H1 (cell line): ENCODE results near the gene MPZ. TPM values are rescaled to one million over a fixed set of nuclear protein-coding genes. Genes with fewer than 3 reads are reported as not detected.

Experiments
- CTCF ChIA-PET: fragments of 300-600 bp; sonication (Branson Sonifier 250); formaldehyde crosslinking; loops from one replicate; lab custom pipeline; 2021; ENCODE audit not compliant: partially characterized antibody; lab: Charles Lee
- POLR2A ChIA-PET: fragments of 300-600 bp; sonication (Branson Sonifier 250); formaldehyde crosslinking; loops from one replicate; lab custom pipeline; 2021; ENCODE audit warnings: inconsistent platforms; ENCODE audit not compliant: partially characterized antibody; lab: Charles Lee
- DNase-seq, 2 experiments: peaks; one replicate each; pipeline versions ENCODE4 v3.0.0 to v3.0.0-alpha.2; 2010 to 2022; ENCODE audit warnings: low spot score in 2 of 2, low read depth in 1 of 2, mixed read lengths in 1 of 2
- FAIRE-seq: peaks from 2 replicates; lab custom pipeline; 2011; peaks lifted over from hg19 to GRCh38; lab: Jason Lieb, UNC
- H2AFZ ChIP-seq: 2 replicates; pipeline ENCODE4 v1.8.1; 2012; ENCODE audit warnings: low read length, inconsistent platforms
- H2AK5ac ChIP-seq: 2 replicates; pipeline ENCODE4 v1.6.1; 2013; ENCODE audit warnings: low read depth, low read length
- H2BK120ac ChIP-seq: replicated peaks from 2 replicates; pipeline ENCODE3; 2013; ENCODE audit warnings: low read depth, low read length, inconsistent platforms
- H2BK12ac ChIP-seq: 2 replicates; pipeline ENCODE4 v1.6.1; 2013; ENCODE audit warnings: low read depth, low read length
- H2BK15ac ChIP-seq: 2 replicates; pipeline ENCODE4 v1.6.1; 2013; ENCODE audit warnings: low read length
- H2BK20ac ChIP-seq: 2 replicates; pipeline ENCODE4 v1.6.1; 2013; ENCODE audit warnings: low read length
- H2BK5ac ChIP-seq: 2 replicates; pipeline ENCODE4 v1.6.1; 2013; ENCODE audit warnings: low read depth, low read length
- H3K14ac ChIP-seq: 2 replicates; pipeline ENCODE4 v1.6.1; 2013; ENCODE audit warnings: inconsistent platforms; ENCODE audit not compliant: insufficient read length
- H3K18ac ChIP-seq: 2 replicates; pipeline ENCODE4 v1.6.1; 2013; ENCODE audit warnings: low read length; ENCODE audit errors: extremely low read depth
- H3K23ac ChIP-seq: 2 replicates; pipeline ENCODE4 v1.6.1; 2013; ENCODE audit warnings: inconsistent platforms; ENCODE audit not compliant: insufficient read length
- H3K23me2 ChIP-seq: 2 replicates; pipeline ENCODE4 v1.6.1; 2013; ENCODE audit warnings: low read depth, low read length
- H3K27ac ChIP-seq: 2 replicates; pipeline ENCODE4 v1.6.1; 2011; ENCODE audit warnings: low read depth, low read length, inconsistent platforms
- H3K27me3 ChIP-seq, 4 experiments: replicated peaks in 1 of 4; 1 replicate in 1 of 4; 2 replicates in 3 of 4; pipeline versions ENCODE4 v1.6.1 to v1.8.1; 2011 to 2013; ENCODE audit warnings: low read length in 3 of 4, mild to moderate bottlenecking in 3 of 4, inconsistent platforms in 2 of 4, mixed read lengths in 2 of 4, moderate library complexity in 1 of 4; ENCODE audit not compliant: control insufficient read depth in 3 of 4, insufficient read depth in 3 of 4; ENCODE audit errors: extremely low read depth in 1 of 4
- H3K36me3 ChIP-seq, 4 experiments: 2 replicates each; pipeline versions ENCODE4 v1.6.1 to v1.8.1; 2011 to 2013; ENCODE audit warnings: mild to moderate bottlenecking in 4 of 4, low read length in 3 of 4, moderate library complexity in 2 of 4, control low read depth in 1 of 4, inconsistent platforms in 1 of 4; ENCODE audit not compliant: insufficient read depth in 4 of 4, control insufficient read depth in 2 of 4
- H3K4ac ChIP-seq: replicated peaks from 2 replicates; pipeline ENCODE3; 2013; ENCODE audit warnings: low read length, low read depth, mixed read lengths, inconsistent platforms; ENCODE audit not compliant: insufficient read length
- H3K4me1 ChIP-seq, 4 experiments: replicated peaks in 1 of 4; 1 replicate in 1 of 4; 2 replicates in 3 of 4; pipeline versions ENCODE4 v1.6.1 to v1.8.1; 2011 to 2013; ENCODE audit warnings: low read length in 3 of 4, inconsistent platforms in 2 of 4, mixed read lengths in 1 of 4; ENCODE audit not compliant: insufficient read depth in 4 of 4, control insufficient read depth in 3 of 4
- H3K4me2 ChIP-seq, 2 experiments: 2 replicates each; pipeline versions ENCODE4 v1.6.1 to v1.8.1; 2011 to 2013; ENCODE audit warnings: low read depth in 2 of 2, low read length in 2 of 2, control low read depth in 1 of 2, inconsistent platforms in 1 of 2, mild to moderate bottlenecking in 1 of 2; ENCODE audit not compliant: insufficient read depth in 1 of 2
- H3K4me3 ChIP-seq, 4 experiments: fragments of 200-600, 300-600 bp in 1 of 4; sonication (generic), shearing (Covaris generic), sonication (Bioruptor Twin) in 1 of 4; 2 replicates each; pipeline versions ENCODE4 v1.5.1 to v1.8.1; 2011 to 2016; ENCODE audit warnings: low read length in 4 of 4, low read depth in 3 of 4, control low read depth in 2 of 4, inconsistent platforms in 2 of 4, mild to moderate bottlenecking in 2 of 4, mixed read lengths in 1 of 4, moderate library complexity in 1 of 4; ENCODE audit not compliant: insufficient read depth in 2 of 4; ENCODE audit errors: extremely low read depth in 1 of 4
- H3K56ac ChIP-seq: replicated peaks from 2 replicates; pipeline ENCODE3; 2013; ENCODE audit warnings: low read depth, mild to moderate bottlenecking, mixed read lengths, low read length, inconsistent platforms; ENCODE audit not compliant: insufficient read length
- H3K79me1 ChIP-seq: 2 replicates; pipeline ENCODE4 v1.6.1; 2013; ENCODE audit warnings: low read depth, low read length, control low read depth
- H3K79me2 ChIP-seq, 2 experiments: 2 replicates each; pipeline versions ENCODE4 v1.6.1 to v1.8.1; 2012 to 2013; ENCODE audit warnings: low read length in 2 of 2, mild to moderate bottlenecking in 2 of 2, inconsistent platforms in 1 of 2; ENCODE audit not compliant: insufficient read depth in 2 of 2, control insufficient read depth in 1 of 2
- H3K9ac ChIP-seq, 4 experiments: replicated peaks in 1 of 4; 1 replicate in 1 of 4; 2 replicates in 3 of 4; pipeline versions ENCODE4 v1.6.1 to v1.8.1; 2011 to 2013; ENCODE audit warnings: low read depth in 3 of 4, low read length in 3 of 4, control low read depth in 2 of 4, mild to moderate bottlenecking in 2 of 4, moderate library complexity in 2 of 4, inconsistent platforms in 1 of 4; ENCODE audit errors: extremely low read depth in 1 of 4
- H3K9me3 ChIP-seq, 2 experiments: 2 replicates each; pipeline versions ENCODE4 v1.6.1 to v1.8.1; 2012 to 2013; ENCODE audit warnings: mild to moderate bottlenecking in 2 of 2, moderate library complexity in 2 of 2, control low read depth in 1 of 2, inconsistent platforms in 1 of 2, low read depth in 1 of 2, low read length in 1 of 2, mixed read lengths in 1 of 2; ENCODE audit not compliant: insufficient read depth in 2 of 2
- H4K20me1 ChIP-seq, 2 experiments: replicated peaks in 1 of 2; 2 replicates each; pipeline versions ENCODE3 to v1.8.1; 2011 to 2013; ENCODE audit warnings: inconsistent platforms in 2 of 2, low read length in 2 of 2, mild to moderate bottlenecking in 1 of 2; ENCODE audit not compliant: insufficient read depth in 2 of 2, control insufficient read depth in 1 of 2
- H4K5ac ChIP-seq: 2 replicates; pipeline ENCODE4 v1.6.1; 2013; ENCODE audit warnings: low read length, low read depth, mixed read lengths, inconsistent platforms; ENCODE audit not compliant: insufficient read length
- H4K8ac ChIP-seq: 2 replicates; pipeline ENCODE4 v1.8.0; 2013; ENCODE audit warnings: mild to moderate bottlenecking, moderate library complexity, low read length, inconsistent platforms; ENCODE audit not compliant: insufficient read depth; ENCODE audit errors: extremely low read depth
- H4K91ac ChIP-seq: replicated peaks from 2 replicates; pipeline ENCODE3; 2013; ENCODE audit warnings: low read length, mixed read lengths, inconsistent platforms; ENCODE audit not compliant: insufficient read length
- CREB1 ChIP-seq: IDR thresholded peaks from 2 replicates; pipeline ENCODE4 v1.6.1; 2012; ENCODE audit warnings: inconsistent platforms
- EZH2 ChIP-seq: fragments of 200-600 bp; sonication (generic); IDR thresholded peaks from 2 replicates; pipeline ENCODE4 v1.7.1; 2012; ENCODE audit warnings: low read depth, mild to moderate bottlenecking, moderate library complexity, low read length, inconsistent platforms; ENCODE audit not compliant: severe bottlenecking
- WGBS, 2 experiments: shearing (Covaris generic) in 1 of 2; methylation state at CpG; one replicate each; pipeline versions ENCODE4 v1.1.6 to v1.1.7; 2013 to 2015; ENCODE audit warnings: low lambda C conversion rate in 2 of 2, mixed read lengths in 2 of 2, inconsistent platforms in 1 of 2, low coverage in 1 of 2, missing lambda C conversion rate in 1 of 2; ENCODE audit not compliant: insufficient replicate concordance in 2 of 2, insufficient coverage in 1 of 2, insufficient read length in 1 of 2; ENCODE audit errors: extremely low coverage in 1 of 2, missing lambda C conversion rate in 1 of 2; 5-methylcytosine and 5-hydroxymethylcytosine counted together
- polyA plus RNA-seq, 7 experiments: library from polyadenylated mRNA; depleted of rRNA in 3 of 7; stranded (reverse) in 5 of 7; unstranded in 2 of 7; fragments of >200 nt in 5 of 7; fragments of 200-250 nt in 2 of 7; gene quantifications; 1 replicate in 5 of 7; 2 replicates in 1 of 7; 4 replicates in 1 of 7; pipeline versions ENCODE4 v1.2.1 to v1.2.3, GENCODE V29; 2011 to 2013; ENCODE audit warnings: missing spikeins in 2 of 7, mixed read lengths in 2 of 7
- total RNA-seq: library from RNA; stranded (reverse); fragmentation: NEBNext Ultra II Directional; extraction: Animal tissue kit (Norgen Biotek cat#: 25700); gene quantifications from 2 replicates; pipeline ENCODE4 v1.2.1, GENCODE V29; 2021

Gene MPZ
- total and polyA plus RNA-seq, 2 of the 8 experiments (the other 6 are each of a cell fraction or from before 2014, with no cell fraction given), result 4.1 to 5.1 TPM

DNA sequence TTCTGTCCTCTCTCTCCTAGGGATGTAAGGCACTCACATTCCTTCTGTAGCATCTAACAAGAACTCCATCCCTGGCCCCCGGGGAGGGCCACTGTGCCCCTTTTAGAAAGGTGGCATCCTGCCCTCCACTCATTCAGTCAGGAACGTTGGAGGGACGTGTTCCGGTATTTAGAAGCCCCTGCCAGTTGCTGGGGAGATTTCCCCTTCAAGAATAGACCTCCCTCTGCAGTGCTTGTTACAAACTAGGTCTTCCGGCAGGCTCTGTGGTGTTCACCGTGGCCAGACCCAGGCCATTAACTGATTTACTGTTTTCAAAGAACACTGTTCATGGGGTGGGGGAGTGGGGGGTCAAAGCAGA lies 50.4 kb downstream of the MPZ start:
- peak overlapping the region; percentile 79 to 94 for H3K4me2 ChIP-seq
- no peak overlapping the region for H3K23ac ChIP-seq
- H2BK15ac ChIP-seq, result no peak overlapping the region
- TF ChIP-seq CREB1 (no peak), EZH2 (peak; percentile 59)
- FAIRE-seq (no peak), DNase-seq (no peak)
- no peak overlapping the region for H2AK5ac ChIP-seq
- WGBS, 2 experiments, result 46% methylated on average over 6 of the region's 6 CpGs; no CpG with 5 or more reads in 1 of the 2 experiments
- H3K23me2 ChIP-seq, result peaks cover 9% of the 10 kb centered on the region
- no peak overlapping the region for H4K91ac ChIP-seq
- H2BK12ac ChIP-seq, result no peak overlapping the region
- no peak overlapping the region; a peak in 1 of 7 replicates for H3K9ac ChIP-seq
- no peak overlapping the region for H3K4ac ChIP-seq
- no peaks in the 10 kb centered on the region for H3K79me2 ChIP-seq
- peaks cover 7 to 25% (median 22%) of the 10 kb centered on the region in 4 experiments for H3K27me3 ChIP-seq
- no peak overlapping the region for H3K27ac ChIP-seq
- peak overlapping the region; percentile 51 to 68 (median 64); a peak in 6 of 8 replicates for H3K4me3 ChIP-seq
- H2AFZ ChIP-seq, result no peak overlapping the region
- H2BK120ac ChIP-seq, result no peak overlapping the region
- peaks cover 11 to 12% of the 10 kb centered on the region in 2 experiments for H3K9me3 ChIP-seq
- H4K5ac ChIP-seq, result no peak overlapping the region
- H3K36me3 ChIP-seq, result peaks cover 0 to 3% (median 0%) of the 10 kb centered on the region in 4 experiments; a peak in 1 of 8 replicates
- CTCF ChIA-PET, result interaction anchor here (1.0 to 5.8 kb wide), 11 partner anchors 10 to 61 kb away, joined by 3 to 67 read pairs (median 10); partner anchors contain the start of genes ADAMTS4, NDUFS2 and TOMM40L
- POLR2A ChIA-PET, result interaction anchor here (0.7 to 3.6 kb wide), 10 partner anchors 7 to 55 kb away, joined by 3 to 23 read pairs (median 3); partner anchors contain the start of gene SDHC
- no peaks in the 10 kb centered on the region for H4K20me1 ChIP-seq
- H3K56ac ChIP-seq, result no peak overlapping the region
- no peak overlapping the region for H3K18ac ChIP-seq
- H2BK20ac ChIP-seq, result no peak overlapping the region
- no peak overlapping the region for H2BK5ac ChIP-seq
- H4K8ac ChIP-seq, result no peak overlapping the region
- peaks cover 0 to 8% (median 3%) of the 10 kb centered on the region in 4 experiments; a peak in 3 of 7 replicates for H3K4me1 ChIP-seq
- H3K79me1 ChIP-seq, result no peaks in the 10 kb centered on the region
- no peak overlapping the region for H3K14ac ChIP-seq
